ENCODE results near the gene TM7SF2. TPM values are rescaled to one million over a fixed set of nuclear protein-coding genes. Genes with fewer than 3 reads are reported as not detected.

The TM7SF2 gene
- total and polyA plus RNA-seq, 2 of the 13 experiments (the other 11 are each of a cell fraction or from before 2014, with no cell fraction given), result 56.0 to 66.9 TPM

DNA sequence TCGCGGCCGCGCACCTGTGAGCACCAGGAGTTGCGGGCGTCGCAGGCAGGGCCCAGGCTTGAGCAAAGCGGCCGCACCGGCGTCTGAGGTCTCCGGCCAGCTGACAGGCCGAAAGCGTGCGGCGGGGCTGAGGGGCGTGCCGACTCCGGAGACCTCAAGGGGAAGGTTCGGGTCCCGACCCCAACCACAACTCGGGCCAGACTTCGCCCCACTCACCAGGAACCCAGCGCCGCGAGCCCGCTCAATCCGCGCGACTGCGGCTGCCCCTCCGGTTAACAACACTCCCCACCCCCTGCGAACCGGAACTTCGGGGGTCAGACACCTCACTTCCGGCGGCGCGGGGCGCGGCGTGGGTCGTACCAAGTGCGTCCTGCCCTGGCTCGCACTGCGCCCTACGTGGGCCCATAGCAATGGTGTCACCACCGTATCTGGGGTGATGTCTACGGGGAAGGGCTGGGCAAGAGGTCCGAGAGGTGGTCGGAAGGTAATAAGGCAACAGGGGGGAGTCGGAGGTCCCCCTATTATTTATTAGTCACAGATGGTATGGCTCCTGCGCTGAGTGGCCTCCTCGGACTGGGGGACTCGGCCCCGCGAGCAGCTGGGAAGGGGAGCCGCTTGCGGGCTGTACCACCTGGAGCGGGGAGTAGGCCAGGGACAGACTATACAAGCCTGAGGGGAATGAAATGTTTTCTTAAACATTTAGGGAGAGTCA, 22.7 kb downstream of the TM7SF2 start, which contains the start of gene SYVN1 (continued):
- TF ChIP-seq ZNF646 (CRISPR knock-in tag; IDR thresholded peaks at IDR 0.05) (no peak), TBX3 (IDR thresholded peaks at IDR 0.05; ENCODE audit: borderline replicate concordance) (peak; percentile 41; the same call in 1 of the 2 replicates), ISX (CRISPR knock-in tag; conservative IDR thresholded peaks at IDR 0.05) (0 out of 2 replicates have a peak, but pooled peaks have one; percentile 55), ATF7 (IDR thresholded peaks at IDR 0.05) (peak; percentile 71; the same call in 1 of the 2 replicates), ATF7 (CRISPR knock-in tag; IDR thresholded peaks at IDR 0.05) (no peak), ZNF501 (CRISPR knock-in tag; IDR thresholded peaks at IDR 0.05) (peak; percentile 52; the same call in 1 of the 2 replicates), ZNF451 (CRISPR knock-in tag; IDR thresholded peaks at IDR 0.05) (no peak), ELF3 (CRISPR knock-in tag; IDR thresholded peaks at IDR 0.05) (peak; percentile 55; the same call in 1 of the 2 replicates), ZNF777 (CRISPR knock-in tag; IDR thresholded peaks at IDR 0.05) (peak; percentile 26; the same call in 1 of the 2 replicates), ELK4 (CRISPR knock-in tag; IDR thresholded peaks at IDR 0.05; ENCODE audit: borderline replicate concordance) (0 out of 2 replicates have a peak, but pooled peaks have one; percentile 70), POLR2AphosphoS2 (IDR thresholded peaks at IDR 0.05; ENCODE audit: low read depth, low read length) (peak; percentile 80; the same call in 1 of the 2 replicates), ETV5 (CRISPR knock-in tag; IDR thresholded peaks at IDR 0.05; ENCODE audit: borderline replicate concordance) (peak; percentile 86), IKZF4 (CRISPR knock-in tag; IDR thresholded peaks at IDR 0.05; ENCODE audit: borderline replicate concordance, low read depth, not compliant biosample characterization) (no peak), RAD21 (CRISPR knock-in tag; IDR thresholded peaks at IDR 0.05) (0 out of 2 replicates have a peak, but pooled peaks have one; percentile 18)
- TF ChIP-seq, protein P1, sequence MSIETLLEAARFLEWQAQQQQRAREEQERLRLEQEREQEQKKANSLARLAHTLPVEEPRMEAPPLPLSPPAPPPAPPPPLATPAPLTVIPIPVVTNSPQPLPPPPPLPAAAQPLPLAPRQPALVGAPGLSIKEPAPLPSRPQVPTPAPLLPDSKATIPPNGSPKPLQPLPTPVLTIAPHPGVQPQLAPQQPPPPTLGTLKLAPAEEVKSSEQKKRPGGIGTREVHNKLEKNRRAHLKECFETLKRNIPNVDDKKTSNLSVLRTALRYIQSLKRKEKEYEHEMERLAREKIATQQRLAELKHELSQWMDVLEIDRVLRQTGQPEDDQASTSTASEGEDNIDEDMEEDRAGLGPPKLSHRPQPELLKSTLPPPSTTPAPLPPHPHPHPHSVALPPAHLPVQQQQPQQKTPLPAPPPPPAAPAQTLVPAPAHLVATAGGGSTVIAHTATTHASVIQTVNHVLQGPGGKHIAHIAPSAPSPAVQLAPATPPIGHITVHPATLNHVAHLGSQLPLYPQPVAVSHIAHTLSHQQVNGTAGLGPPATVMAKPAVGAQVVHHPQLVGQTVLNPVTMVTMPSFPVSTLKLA (IDR thresholded peaks at IDR 0.05), result peak; percentile 53; the same call in 1 of the 2 replicates
- TF ChIP-seq, protein P2, sequence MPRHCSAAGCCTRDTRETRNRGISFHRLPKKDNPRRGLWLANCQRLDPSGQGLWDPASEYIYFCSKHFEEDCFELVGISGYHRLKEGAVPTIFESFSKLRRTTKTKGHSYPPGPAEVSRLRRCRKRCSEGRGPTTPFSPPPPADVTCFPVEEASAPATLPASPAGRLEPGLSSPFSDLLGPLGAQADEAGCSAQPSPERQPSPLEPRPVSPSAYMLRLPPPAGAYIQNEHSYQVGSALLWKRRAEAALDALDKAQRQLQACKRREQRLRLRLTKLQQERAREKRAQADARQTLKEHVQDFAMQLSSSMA (CRISPR knock-in tag; IDR thresholded peaks at IDR 0.05), result peak; percentile 46; the same call in 1 of the 2 replicates
- TF ChIP-seq, protein P3, sequence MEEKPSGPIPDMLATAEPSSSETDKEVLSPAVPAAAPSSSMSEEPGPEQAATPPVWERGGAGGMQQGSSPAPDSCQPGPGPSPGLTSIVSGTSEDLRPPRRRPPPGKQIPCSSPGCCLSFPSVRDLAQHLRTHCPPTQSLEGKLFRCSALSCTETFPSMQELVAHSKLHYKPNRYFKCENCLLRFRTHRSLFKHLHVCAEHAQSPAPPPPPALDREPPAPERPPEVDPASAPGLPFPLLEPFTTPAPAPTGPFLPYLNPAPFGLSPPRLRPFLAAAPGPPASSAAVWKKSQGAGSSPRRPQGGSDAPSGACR (CRISPR knock-in tag; IDR thresholded peaks at IDR 0.05), result peak; percentile 71; the same call in 1 of the 2 replicates

Measured in HepG2 (cell line).